ENCODE measurements around the gene FBXL13.
"Not testable (repeated sequence)": the region's sequence is repeated elsewhere in the genome, so short reads cannot be mapped to it uniquely, and the experiment has no call there.

The FBXL13 gene

GRCh38 chr7:102913826-102914225 is 160.8 kb downstream of the FBXL13 start:
- Histone ChIP-seq H3K9ac (ENCODE audit: low read depth, low read length) (no peak overlapping the region), H3K36me3 (ENCODE audit: insufficient read depth, low read length) (no peaks in the 10 kb centered on the region), H3K4me1 (ENCODE audit: insufficient read depth, low read length) (peaks cover 12% of the 10 kb centered on the region), H3K9me3 (ENCODE audit: control insufficient read depth, insufficient read depth, low read length) (no peaks in the 10 kb centered on the region)

GRCh38 chr7:102912742-102913141 is 161.9 kb downstream of the FBXL13 start, which contains the start of gene LRRC17:
Gene LRRC17, plus strand, starts transcription at chr7:102913000. Its CDS starts 20,914 bp downstream, at chr7:102933914.
- no peaks in the 10 kb centered on the region for H3K36me3 ChIP-seq (ENCODE audit: insufficient read depth, low read length)
- H3K4me1 ChIP-seq (ENCODE audit: insufficient read depth, low read length): peaks cover 12% of the 10 kb centered on the region
- H3K9me3 ChIP-seq (ENCODE audit: control insufficient read depth, insufficient read depth, low read length): no peaks in the 10 kb centered on the region
- H3K9ac ChIP-seq (ENCODE audit: low read depth, low read length): no peak within 1 kb of the TSS

- H3K9ac ChIP-seq (ENCODE audit: low read depth, low read length): no peak overlapping the region
- H3K4me1 ChIP-seq (ENCODE audit: insufficient read depth, low read length): peaks cover 5% of the 10 kb centered on the region; the same call in 1 of the 2 replicates
- H3K36me3 ChIP-seq (ENCODE audit: insufficient read depth, low read length): no peaks in the 10 kb centered on the region
- no peaks in the 10 kb centered on the region for H3K9me3 ChIP-seq (ENCODE audit: control insufficient read depth, insufficient read depth, low read length)
Measured at GRCh38 chr7:102908676-102909075, 165.9 kb downstream of the FBXL13 start.

GRCh38 chr7:102903576-102903975 is 171.0 kb downstream of the FBXL13 start:
- H3K9me3 ChIP-seq (ENCODE audit: control insufficient read depth, insufficient read depth, low read length); H3K36me3 ChIP-seq (ENCODE audit: insufficient read depth, low read length); H3K9ac ChIP-seq (ENCODE audit: low read depth, low read length); H3K4me1 ChIP-seq (ENCODE audit: insufficient read depth, low read length): not testable (repeated sequence)

GRCh38 chr7:102902052-102902451 is 172.5 kb downstream of the FBXL13 start:
- H3K9me3 ChIP-seq (ENCODE audit: control insufficient read depth, insufficient read depth, low read length); H3K36me3 ChIP-seq (ENCODE audit: insufficient read depth, low read length); H3K4me1 ChIP-seq (ENCODE audit: insufficient read depth, low read length); H3K9ac ChIP-seq (ENCODE audit: low read depth, low read length): not testable (repeated sequence)

- no peaks in the 10 kb centered on the region for H3K4me1 ChIP-seq (ENCODE audit: insufficient read depth, low read length)
- H3K36me3 ChIP-seq (ENCODE audit: insufficient read depth, low read length): no peaks in the 10 kb centered on the region
- 0 out of 2 replicates have a peak, but pooled peaks cover 3% of the 10 kb centered on the region for H3K9me3 ChIP-seq (ENCODE audit: control insufficient read depth, insufficient read depth, low read length)
- no peak overlapping the region for H3K9ac ChIP-seq (ENCODE audit: low read depth, low read length)
Measured at GRCh38 chr7:102898532-102898859, 176.1 kb downstream of the FBXL13 start.

GRCh38 chr7:102897856-102898531 is 176.6 kb downstream of the FBXL13 start:
- H3K4me1 ChIP-seq (ENCODE audit: insufficient read depth, low read length): no peaks in the 10 kb centered on the region
- H3K36me3 ChIP-seq (ENCODE audit: insufficient read depth, low read length): no peaks in the 10 kb centered on the region
- H3K9ac ChIP-seq (ENCODE audit: low read depth, low read length): no peak overlapping the region
- no peaks in the 10 kb centered on the region for H3K9me3 ChIP-seq (ENCODE audit: control insufficient read depth, insufficient read depth, low read length)

GRCh38 chr7:102897211-102897631 is 177.4 kb downstream of the FBXL13 start:
- H3K9ac ChIP-seq (ENCODE audit: low read depth, low read length): no peak overlapping the region
- H3K4me1 ChIP-seq (ENCODE audit: insufficient read depth, low read length): no peaks in the 10 kb centered on the region
- H3K36me3 ChIP-seq (ENCODE audit: insufficient read depth, low read length): no peaks in the 10 kb centered on the region
- no peaks in the 10 kb centered on the region for H3K9me3 ChIP-seq (ENCODE audit: control insufficient read depth, insufficient read depth, low read length)

- Histone ChIP-seq H3K9ac (ENCODE audit: low read depth, low read length) (no peak overlapping the region), H3K4me1 (ENCODE audit: insufficient read depth, low read length) (no peaks in the 10 kb centered on the region), H3K36me3 (ENCODE audit: insufficient read depth, low read length) (no peaks in the 10 kb centered on the region), H3K9me3 (ENCODE audit: control insufficient read depth, insufficient read depth, low read length) (no peaks in the 10 kb centered on the region)
Measured at GRCh38 chr7:102896585-102896984, 178.0 kb downstream of the FBXL13 start.

- Histone ChIP-seq H3K4me1 (ENCODE audit: insufficient read depth, low read length) (no peaks in the 10 kb centered on the region), H3K9me3 (ENCODE audit: control insufficient read depth, insufficient read depth, low read length) (no peaks in the 10 kb centered on the region), H3K9ac (ENCODE audit: low read depth, low read length) (no peak overlapping the region), H3K36me3 (ENCODE audit: insufficient read depth, low read length) (no peaks in the 10 kb centered on the region)
Measured at GRCh38 chr7:102895602-102896001, 179.0 kb downstream of the FBXL13 start.

GRCh38 chr7:102892631-102893278 is 181.8 kb downstream of the FBXL13 start:
- Histone ChIP-seq H3K36me3 (ENCODE audit: insufficient read depth, low read length) (no peaks in the 10 kb centered on the region), H3K9ac (ENCODE audit: low read depth, low read length) (no peak overlapping the region), H3K9me3 (ENCODE audit: control insufficient read depth, insufficient read depth, low read length) (no peaks in the 10 kb centered on the region), H3K4me1 (ENCODE audit: insufficient read depth, low read length) (no peaks in the 10 kb centered on the region)

GRCh38 chr7:102891693-102892261 is 182.8 kb downstream of the FBXL13 start:
- Histone ChIP-seq H3K9ac (ENCODE audit: low read depth, low read length) (no peak overlapping the region), H3K36me3 (ENCODE audit: insufficient read depth, low read length) (no peaks in the 10 kb centered on the region), H3K4me1 (ENCODE audit: insufficient read depth, low read length) (no peaks in the 10 kb centered on the region), H3K9me3 (ENCODE audit: control insufficient read depth, insufficient read depth, low read length) (no peaks in the 10 kb centered on the region)

GRCh38 chr7:102890971-102891692 is 183.5 kb downstream of the FBXL13 start:
- Histone ChIP-seq H3K36me3 (ENCODE audit: insufficient read depth, low read length) (no peaks in the 10 kb centered on the region), H3K9me3 (ENCODE audit: control insufficient read depth, insufficient read depth, low read length) (no peaks in the 10 kb centered on the region), H3K4me1 (ENCODE audit: insufficient read depth, low read length) (no peaks in the 10 kb centered on the region), H3K9ac (ENCODE audit: low read depth, low read length) (no peak overlapping the region)

GRCh38 chr7:102890292-102890970 is 184.2 kb downstream of the FBXL13 start:
- Histone ChIP-seq H3K36me3 (ENCODE audit: insufficient read depth, low read length) (no peaks in the 10 kb centered on the region), H3K9me3 (ENCODE audit: control insufficient read depth, insufficient read depth, low read length) (no peaks in the 10 kb centered on the region), H3K4me1 (ENCODE audit: insufficient read depth, low read length) (no peaks in the 10 kb centered on the region), H3K9ac (ENCODE audit: low read depth, low read length) (no peak overlapping the region)

Measured in ES-I3 (cell line).